ENCODE results near the gene TMC3.

TMC3 gene

DNA sequence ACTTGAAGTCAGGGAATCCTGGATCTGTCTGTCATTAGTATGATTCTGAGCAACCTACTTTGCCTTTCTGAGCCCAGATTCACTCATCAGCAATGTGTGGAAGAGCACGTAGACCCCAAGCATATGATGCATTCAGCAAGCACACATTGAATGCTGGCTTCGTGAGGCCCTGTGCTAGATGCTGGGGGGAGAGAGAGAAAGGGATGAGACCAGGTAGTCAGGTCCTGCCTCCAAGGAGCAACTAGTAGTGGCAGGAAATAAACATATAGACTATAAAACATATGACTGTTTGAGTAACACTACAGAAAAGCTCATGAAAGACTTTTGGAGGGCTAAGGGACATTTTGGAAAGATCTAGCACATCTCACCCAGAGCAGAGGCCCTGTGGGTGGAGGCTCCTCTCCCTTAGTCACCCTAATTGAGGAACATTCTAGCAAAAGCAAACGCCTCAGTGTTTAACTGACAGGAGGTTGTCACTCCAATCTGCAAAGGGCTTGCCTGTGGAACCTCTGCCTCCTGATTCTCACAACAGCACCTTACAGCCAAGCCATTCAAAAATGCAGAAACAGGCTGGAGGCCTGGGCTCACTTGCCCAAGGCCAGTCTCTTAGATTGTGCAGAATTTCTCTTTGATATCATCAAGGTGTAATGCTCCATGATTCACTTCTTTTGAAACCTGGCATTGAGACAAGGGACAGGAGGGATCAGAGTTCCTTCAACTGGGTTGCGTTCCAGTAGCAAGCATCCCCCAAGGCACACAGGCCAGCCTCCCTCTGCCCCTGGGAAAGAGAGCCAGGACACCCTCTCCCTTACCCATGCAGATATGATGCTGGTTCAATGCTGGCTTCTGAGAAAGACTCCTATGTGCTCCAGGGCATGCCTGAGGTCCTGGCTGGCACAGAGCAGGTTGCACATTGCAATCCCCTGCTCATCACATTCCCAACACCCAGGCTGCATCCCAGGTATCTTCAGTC, 76.1 kb downstream of the TMC3 start:
- no peak for DNase-seq (ENCODE audit: low read depth in 2 of 2)

- DNase-seq (ENCODE audit: low read depth in 2 of 2) = no peak
Measured at GRCh38 chr15:81297147-81297572, 76.9 kb downstream of the TMC3 start.

- peak; percentile 51 for DNase-seq (ENCODE audit: low read depth in 2 of 2)
Measured at GRCh38 chr15:81296673-81297072, 77.3 kb downstream of the TMC3 start.

GRCh38 chr15:81296186-81296585, 77.8 kb downstream of the TMC3 start:
- no peak for DNase-seq (ENCODE audit: low read depth in 2 of 2)

DNA sequence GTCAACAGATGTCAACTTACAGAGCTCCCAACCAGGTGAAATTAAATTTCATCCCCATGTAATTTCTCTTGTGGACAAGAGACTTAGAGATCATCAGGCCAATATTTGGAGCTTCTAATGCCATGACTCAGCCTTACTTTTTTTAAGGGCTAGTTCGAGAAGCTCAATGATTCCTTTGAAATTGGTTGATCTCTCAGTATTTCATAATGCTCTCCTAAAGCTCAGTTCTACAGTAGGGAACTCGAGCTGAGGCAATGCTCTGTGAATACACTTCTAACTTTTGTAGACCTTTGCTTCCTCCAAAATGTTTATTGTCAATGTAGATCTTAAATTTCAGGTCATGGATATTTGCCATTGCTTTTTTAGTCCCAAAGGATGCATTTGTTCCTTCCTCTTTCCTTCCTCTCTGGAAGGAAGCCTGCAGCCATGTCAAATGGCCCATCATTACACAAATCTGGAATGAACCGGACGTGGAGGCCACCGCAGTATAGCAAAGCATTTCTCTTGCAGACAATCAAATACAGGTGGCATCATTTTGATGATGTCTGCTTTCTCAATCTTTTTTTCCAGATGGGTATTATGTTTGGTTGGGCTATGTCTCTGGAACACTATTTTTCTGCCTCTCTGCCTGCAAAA, 78.4 kb downstream of the TMC3 start:
- no peak for DNase-seq (ENCODE audit: low read depth in 2 of 2)

GRCh38 chr15:81294516-81294880, 79.5 kb downstream of the TMC3 start:
- no peak for DNase-seq (ENCODE audit: low read depth in 2 of 2)

- DNase-seq (ENCODE audit: low read depth in 2 of 2) = peak; percentile 59 to 68
Measured at GRCh38 chr15:81293728-81294515, 80.1 kb downstream of the TMC3 start.

- no peak for DNase-seq (ENCODE audit: low read depth in 2 of 2)
Measured at GRCh38 chr15:81292523-81293001, 81.5 kb downstream of the TMC3 start.

GRCh38 chr15:81291916-81292522, 82.0 kb downstream of the TMC3 start:
- DNase-seq (ENCODE audit: low read depth in 2 of 2) = no peak

DNA sequence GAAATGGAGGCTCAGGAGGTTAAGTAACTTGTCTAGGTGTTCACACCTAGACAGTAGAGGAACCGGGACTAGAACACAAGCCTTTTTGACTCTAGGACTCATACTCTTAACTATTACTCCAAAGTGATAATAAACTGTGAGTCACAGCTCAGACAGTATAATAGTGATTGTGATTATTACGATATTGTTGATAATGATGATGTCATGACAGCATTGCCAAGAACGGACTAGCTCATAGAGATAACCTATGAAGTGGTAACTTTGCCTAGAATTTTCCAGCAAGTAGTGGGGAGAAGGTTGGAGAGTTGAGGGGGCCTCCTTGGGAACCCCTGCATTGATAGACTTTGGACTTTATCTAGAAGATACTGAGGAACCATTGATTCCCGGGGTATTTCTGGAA, 84.1 kb downstream of the TMC3 start:
- DNase-seq (ENCODE audit: low read depth in 2 of 2) = no peak

DNA sequence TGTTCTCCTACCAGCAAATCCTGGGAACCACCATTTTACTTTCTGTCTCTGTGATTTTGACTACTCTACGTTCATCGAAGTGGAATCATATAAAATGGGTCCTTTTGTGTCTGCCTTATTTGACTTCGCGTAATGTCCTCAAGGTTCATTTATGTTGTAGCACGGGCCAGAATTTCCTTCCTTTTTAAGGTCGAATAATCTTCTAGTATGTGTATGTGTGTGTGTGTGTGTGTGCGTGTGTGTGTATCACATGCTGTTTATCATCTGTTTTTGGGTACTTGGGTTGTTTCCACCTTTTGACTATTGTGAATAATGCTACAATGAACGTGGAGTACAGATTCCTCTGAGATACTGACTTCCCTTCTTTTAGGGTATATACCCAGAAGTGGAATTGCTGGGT, 85.4 kb downstream of the TMC3 start:
- DNase-seq (ENCODE audit: low read depth in 2 of 2) = no peak

DNA sequence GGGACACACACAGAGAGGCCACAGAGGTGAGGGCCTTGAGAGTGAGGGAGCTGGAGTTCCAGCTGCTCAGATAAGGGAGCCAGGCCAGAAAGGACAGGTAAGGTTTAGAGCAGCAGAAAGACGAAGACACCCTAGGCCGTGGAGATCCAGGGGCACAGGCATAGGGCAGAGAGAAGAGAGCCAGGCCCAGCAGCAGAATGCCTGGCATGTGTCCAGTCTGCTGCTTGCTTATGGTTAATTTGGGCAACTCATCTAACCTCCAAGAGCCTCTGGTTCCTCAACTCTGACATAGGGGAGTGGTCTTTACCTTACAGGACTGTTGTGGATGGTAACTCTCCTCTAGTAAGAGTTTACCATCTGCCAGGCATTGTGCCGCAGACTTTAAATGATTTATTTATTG, 86.0 kb downstream of the TMC3 start:
- DNase-seq (ENCODE audit: low read depth in 2 of 2) = no peak

DNA sequence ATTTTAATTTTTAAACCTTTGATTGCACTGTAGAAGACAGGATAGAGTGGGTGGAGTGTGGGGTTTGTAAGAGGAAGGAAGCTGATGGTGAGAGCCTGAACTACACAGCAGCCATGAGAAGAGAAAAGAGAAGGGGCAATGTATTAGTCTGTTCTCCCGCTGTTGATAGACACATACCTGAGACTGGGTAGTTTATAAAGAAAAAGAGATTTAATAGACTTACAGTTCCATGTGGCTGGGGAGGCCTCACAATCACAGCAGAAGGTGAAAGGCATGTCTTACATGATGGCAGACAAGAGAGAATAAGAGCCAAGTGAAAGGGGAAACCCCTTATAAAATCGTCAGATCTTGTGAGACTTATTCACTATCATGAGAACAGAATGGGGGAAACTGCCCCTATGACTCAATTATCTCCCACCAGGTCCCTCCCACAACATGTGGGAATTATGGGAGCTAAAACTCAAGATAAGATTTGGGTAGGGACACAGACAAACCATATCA, 87.3 kb downstream of the TMC3 start:
- DNase-seq (ENCODE audit: low read depth in 2 of 2) = no peak

DNA sequence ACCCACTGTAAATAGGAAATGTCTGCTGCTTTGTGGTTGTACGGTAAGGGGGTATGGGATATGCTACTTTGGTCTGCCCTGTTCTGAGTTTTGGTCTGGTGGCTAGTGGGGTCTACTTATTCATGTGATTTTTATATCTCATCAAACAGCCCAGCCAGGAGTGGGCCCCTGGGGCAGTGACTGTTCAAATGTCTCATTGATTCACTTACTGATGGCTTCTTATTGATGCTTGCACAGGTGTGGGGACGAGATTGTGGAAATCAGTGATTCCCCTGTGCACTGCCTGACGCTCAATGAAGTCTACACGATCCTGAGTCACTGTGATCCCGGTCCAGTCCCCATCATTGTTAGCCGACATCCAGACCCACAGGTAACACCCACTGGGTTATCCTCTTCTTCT, 88.6 kb downstream of the TMC3 start:
- DNase-seq (ENCODE audit: low read depth in 2 of 2) = no peak

GRCh38 chr15:81284256-81285031, 89.6 kb downstream of the TMC3 start:
- no peak for DNase-seq (ENCODE audit: low read depth in 2 of 2)

DNA sequence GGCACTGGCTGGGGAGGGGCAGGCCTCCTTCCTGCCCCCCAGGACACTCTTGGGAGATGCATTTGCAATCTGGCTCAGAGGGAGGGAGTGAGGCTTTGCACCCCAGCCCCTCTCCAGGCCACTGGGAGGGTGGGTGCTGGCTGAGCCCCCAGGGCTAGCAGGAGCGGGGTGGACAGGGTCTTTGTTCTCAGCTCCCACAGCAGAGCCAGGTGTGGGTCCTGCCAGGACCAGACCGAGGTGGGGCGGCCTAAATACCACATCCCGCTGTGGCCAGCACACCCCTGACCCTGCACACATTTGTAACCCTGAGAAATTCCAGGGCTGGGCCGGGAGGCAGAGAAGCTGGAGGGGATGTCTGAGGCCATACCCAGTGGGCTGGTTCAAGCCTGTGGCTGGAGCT, 91.1 kb downstream of the TMC3 start:
- no peak for DNase-seq (ENCODE audit: low read depth in 2 of 2)

DNA sequence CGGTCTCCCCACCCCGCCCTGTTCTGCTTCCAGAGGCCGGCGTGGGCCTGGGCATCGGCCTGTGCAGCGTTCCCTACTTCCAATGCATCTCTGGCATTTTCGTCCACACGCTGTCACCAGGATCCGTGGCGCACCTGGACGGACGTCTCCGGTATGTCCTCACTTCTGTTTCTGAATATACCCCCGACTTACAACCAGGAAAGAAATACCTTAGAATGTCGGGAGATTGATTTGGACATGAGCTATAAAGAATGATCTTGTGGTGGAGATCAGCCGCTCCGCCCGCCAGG, 91.5 kb downstream of the TMC3 start:
- no peak for DNase-seq (ENCODE audit: low read depth in 2 of 2)

DNA sequence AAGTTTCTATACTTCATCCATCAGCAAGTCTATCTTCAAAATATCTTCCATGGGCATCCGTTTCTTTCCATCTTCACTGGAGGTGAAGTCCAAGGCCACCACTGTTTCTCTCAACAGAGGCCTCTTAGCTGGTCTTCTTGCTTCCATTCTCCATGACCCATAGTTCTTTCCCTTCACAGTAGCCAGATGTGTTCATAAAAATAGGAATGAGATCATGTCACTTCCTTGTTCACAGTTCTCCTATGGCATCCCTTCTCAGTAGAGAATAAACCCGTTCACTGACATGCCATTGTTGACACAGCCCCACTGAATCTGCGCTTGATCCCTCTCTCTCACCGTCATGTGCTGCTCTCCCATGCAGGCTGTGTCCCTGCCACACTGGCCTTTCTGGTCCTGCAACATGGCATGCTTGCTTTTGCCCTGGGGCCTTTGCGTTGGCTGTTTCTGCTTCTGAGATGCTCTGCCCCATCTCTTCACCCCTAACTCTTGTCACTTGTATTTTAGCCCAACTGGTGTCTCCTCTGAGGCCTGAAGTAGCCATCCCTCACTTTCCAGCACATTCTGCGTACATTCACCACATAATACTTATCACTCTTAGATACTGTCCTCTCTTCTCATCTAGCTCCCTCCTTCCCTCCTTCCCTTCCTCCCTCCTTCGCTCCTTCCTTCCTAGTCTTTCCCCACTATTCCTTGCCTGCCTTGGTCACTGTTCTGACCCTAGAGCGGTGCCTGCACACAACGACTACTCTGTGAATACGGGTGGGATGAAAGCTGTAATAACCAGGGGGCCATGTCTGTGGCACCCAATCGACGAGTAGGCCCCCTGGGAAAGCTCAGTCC, 92.0 kb downstream of the TMC3 start:
- no peak for DNase-seq (ENCODE audit: low read depth in 2 of 2)

- no peak for DNase-seq (ENCODE audit: low read depth in 2 of 2)
Measured at GRCh38 chr15:81281456-81281735, 92.6 kb downstream of the TMC3 start.
